Measurements from ENCODE around the gene PML.
A peak's percentile ranks its signal among the peaks of the same experiment; 100 is the strongest.

Gene PML

DNA sequence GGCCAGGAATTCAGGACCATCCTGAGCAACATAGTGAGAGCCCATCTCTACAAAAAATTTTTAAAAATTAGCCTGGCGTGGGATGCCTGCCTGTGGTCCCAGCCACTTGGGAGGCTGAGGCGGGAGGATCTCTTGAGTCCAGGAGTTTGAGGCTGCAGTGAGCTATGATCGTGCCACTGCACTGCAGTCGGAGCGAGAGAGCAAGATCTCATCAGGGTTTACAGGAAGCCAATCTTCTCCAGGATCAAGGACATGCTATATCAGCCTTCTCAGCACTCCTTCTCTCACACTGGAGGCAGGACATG is 2.0 kb upstream of the PML start:
- peak overlapping the region; percentile 86 for H3K56ac ChIP-seq (ENCODE audit: low read length)
- H3K4me1 ChIP-seq (ENCODE audit: control insufficient read depth, low read depth, low read length): no peaks in the 10 kb centered on the region
- peaks cover 2% of the 10 kb centered on the region for H3K79me2 ChIP-seq (ENCODE audit: control insufficient read depth, insufficient read depth, low read length)
- no peak overlapping the region for H3K27ac ChIP-seq (ENCODE audit: low read depth, low read length)
- H3K27me3 ChIP-seq (ENCODE audit: insufficient read depth, low read length, poor library complexity): no peaks in the 10 kb centered on the region
- H2BK5ac ChIP-seq (ENCODE audit: low read length): no peak overlapping the region
- no peak overlapping the region for H3K23ac ChIP-seq (ENCODE audit: low read length)
- no peak overlapping the region for H2AK5ac ChIP-seq (ENCODE audit: low read length)
- peaks cover 6% of the 10 kb centered on the region for H3K79me1 ChIP-seq (ENCODE audit: low read length)
- no peak overlapping the region for H3K4me3 ChIP-seq (ENCODE audit: low read length)
- H4K8ac ChIP-seq (ENCODE audit: low read depth, low read length): no peak overlapping the region
- no peak overlapping the region for H3K4me2 ChIP-seq (ENCODE audit: low read length)
- H2BK120ac ChIP-seq (ENCODE audit: low read depth, low read length): no peak overlapping the region
- no peak overlapping the region for H2BK15ac ChIP-seq (replicated peaks; ENCODE audit: low read depth)
- WGBS (ENCODE audit: extremely low coverage, insufficient coverage, low lambda C conversion rate): no CpG with 5 or more reads among the region's 5 CpGs
- H3K9ac ChIP-seq (ENCODE audit: low read length): no peak overlapping the region
- DNase-seq: no peak
- no peak overlapping the region for H3K4ac ChIP-seq (ENCODE audit: low read depth, low read length)
- H3K18ac ChIP-seq (ENCODE audit: low read length): no peak overlapping the region
- H4K5ac ChIP-seq (ENCODE audit: low read length): no peak overlapping the region
- H3K36me3 ChIP-seq (ENCODE audit: control insufficient read depth, insufficient read depth, low read length): no peaks in the 10 kb centered on the region

DNA sequence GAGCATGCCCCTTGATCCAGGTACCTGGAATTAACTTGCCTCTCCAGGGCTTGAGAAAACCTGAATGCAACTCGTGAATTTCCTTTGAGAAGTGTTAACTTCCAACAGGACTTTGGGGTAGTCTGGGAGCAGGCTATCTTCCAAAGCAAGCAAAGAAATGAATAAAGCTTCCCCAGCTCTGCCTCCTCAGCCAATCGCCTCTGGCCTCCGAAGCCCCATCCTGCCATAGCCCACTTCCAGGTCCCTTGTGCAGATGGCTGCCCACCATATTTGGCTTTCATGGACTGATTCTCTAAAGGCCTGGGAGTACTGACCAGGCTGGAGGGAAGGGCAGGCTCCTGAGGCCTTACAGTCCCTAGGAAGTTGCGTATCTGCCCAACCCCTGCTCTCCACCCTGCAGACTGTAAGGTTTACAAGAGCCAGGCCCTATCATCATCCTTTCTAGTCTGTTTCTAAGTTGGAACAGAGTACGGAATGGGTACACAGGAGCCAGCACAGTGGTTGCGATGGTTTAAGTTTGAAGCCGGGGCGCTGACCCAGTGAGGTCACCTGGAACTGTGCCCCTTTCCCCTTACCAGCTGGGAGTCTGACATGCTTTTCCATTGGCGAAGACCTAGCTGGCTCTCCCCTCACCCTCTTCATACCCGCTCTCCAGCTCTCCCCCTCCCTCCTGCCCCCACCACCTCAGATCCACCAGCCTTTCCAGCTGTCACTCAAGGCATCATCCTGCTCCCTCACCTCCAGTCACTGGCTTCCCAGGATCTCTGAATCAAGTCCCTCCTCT is 1.1 kb upstream of the PML start:
- Histone ChIP-seq H2BK15ac (replicated peaks; ENCODE audit: low read depth) (no peak overlapping the region), H4K8ac (ENCODE audit: low read depth, low read length) (no peak overlapping the region), H3K36me3 (ENCODE audit: control insufficient read depth, insufficient read depth, low read length) (no peaks in the 10 kb centered on the region), H3K4me2 (ENCODE audit: low read length) (no peak overlapping the region), H3K4me1 (ENCODE audit: control insufficient read depth, low read depth, low read length) (no peaks in the 10 kb centered on the region), H3K27ac (ENCODE audit: low read depth, low read length) (no peak overlapping the region), H3K56ac (ENCODE audit: low read length) (peak overlapping the region; percentile 18), H4K5ac (ENCODE audit: low read length) (no peak overlapping the region), H3K79me2 (ENCODE audit: control insufficient read depth, insufficient read depth, low read length) (peaks cover 2% of the 10 kb centered on the region), H3K27me3 (ENCODE audit: insufficient read depth, low read length, poor library complexity) (no peaks in the 10 kb centered on the region), H2BK120ac (ENCODE audit: low read depth, low read length) (no peak overlapping the region), H3K4me3 (ENCODE audit: low read length) (no peak overlapping the region), H3K4ac (ENCODE audit: low read depth, low read length) (no peak overlapping the region), H3K9ac (ENCODE audit: low read length) (no peak overlapping the region), H3K23ac (ENCODE audit: low read length) (no peak overlapping the region), H3K79me1 (ENCODE audit: low read length) (peaks cover 10% of the 10 kb centered on the region), H2AK5ac (ENCODE audit: low read length) (no peak overlapping the region), H3K18ac (ENCODE audit: low read length) (no peak overlapping the region), H2BK5ac (ENCODE audit: low read length) (no peak overlapping the region)
- no CpG with 5 or more reads among the region's 10 CpGs for WGBS (ENCODE audit: extremely low coverage, insufficient coverage, low lambda C conversion rate)
- no peak for DNase-seq

DNA sequence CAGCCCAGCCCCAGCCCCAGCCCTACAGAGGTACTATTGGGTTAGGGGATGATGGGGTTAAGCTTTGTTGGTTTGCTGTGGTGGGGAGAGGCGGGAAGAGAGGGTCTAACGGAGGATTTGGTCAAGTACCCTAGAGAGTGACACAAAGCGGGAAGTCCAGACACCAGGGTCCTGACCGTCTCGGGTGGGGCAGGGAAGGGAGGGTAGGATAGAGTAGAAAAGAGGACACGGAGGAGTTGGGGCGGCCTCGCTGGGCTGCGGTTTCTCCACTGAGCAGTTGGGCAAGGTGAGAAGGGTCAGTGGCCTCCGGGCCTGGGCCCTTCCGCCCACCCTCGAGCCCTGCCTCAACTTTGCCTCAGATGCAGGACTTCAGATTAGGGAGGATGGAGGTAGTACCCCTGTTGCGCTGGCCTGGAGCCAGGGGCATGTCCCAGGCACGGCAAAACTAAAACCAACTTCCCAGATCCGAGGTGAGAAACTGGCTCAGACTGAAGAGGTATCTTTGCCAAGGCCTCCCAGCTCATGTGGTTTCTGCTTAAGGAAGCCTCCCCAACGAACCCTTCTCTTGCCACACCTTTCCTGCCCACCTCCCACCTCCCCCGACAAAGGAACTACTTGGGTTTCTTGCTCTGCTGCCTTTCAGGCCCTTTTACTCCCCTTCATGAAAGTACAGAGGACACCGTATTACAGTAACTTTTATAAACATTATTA is 551 bp downstream of the PML start:
- no peak overlapping the region for H3K27ac ChIP-seq (ENCODE audit: low read depth, low read length)

GRCh38 chr15:73996267-73996666 is 1.8 kb downstream of the PML start:
- no peak overlapping the region for H3K18ac ChIP-seq (ENCODE audit: low read length)
- no peak for DNase-seq

More for the DNA sequence above, 551 bp downstream of the PML start:
- Histone ChIP-seq H3K4me1 (ENCODE audit: control insufficient read depth, low read depth, low read length) (no peaks in the 10 kb centered on the region), H3K23ac (ENCODE audit: low read length) (peak overlapping the region; percentile 94), H2BK15ac (replicated peaks; ENCODE audit: low read depth) (no peak overlapping the region), H2BK120ac (ENCODE audit: low read depth, low read length) (no peak overlapping the region), H4K5ac (ENCODE audit: low read length) (no peak overlapping the region), H3K9ac (ENCODE audit: low read length) (peak overlapping the region; percentile 95), H3K27me3 (ENCODE audit: insufficient read depth, low read length, poor library complexity) (no peaks in the 10 kb centered on the region), H4K8ac (ENCODE audit: low read depth, low read length) (peak overlapping the region; percentile 77), H3K79me1 (ENCODE audit: low read length) (peaks cover 10% of the 10 kb centered on the region), H3K36me3 (ENCODE audit: control insufficient read depth, insufficient read depth, low read length) (no peaks in the 10 kb centered on the region), H3K4me3 (ENCODE audit: low read length) (peak overlapping the region; percentile 76), H3K4me2 (ENCODE audit: low read length) (peak overlapping the region; percentile 97), H3K4ac (ENCODE audit: low read depth, low read length) (no peak overlapping the region), H3K79me2 (ENCODE audit: control insufficient read depth, insufficient read depth, low read length) (peaks cover 2% of the 10 kb centered on the region), H3K18ac (ENCODE audit: low read length) (peak overlapping the region; percentile 54), H2BK5ac (ENCODE audit: low read length) (no peak overlapping the region), H2AK5ac (ENCODE audit: low read length) (no peak overlapping the region), H3K56ac (ENCODE audit: low read length) (peak overlapping the region; percentile 82)
- peak; percentile 26 for DNase-seq
- WGBS (ENCODE audit: extremely low coverage, insufficient coverage, low lambda C conversion rate): no CpG with 5 or more reads among the region's 18 CpGs

DNA sequence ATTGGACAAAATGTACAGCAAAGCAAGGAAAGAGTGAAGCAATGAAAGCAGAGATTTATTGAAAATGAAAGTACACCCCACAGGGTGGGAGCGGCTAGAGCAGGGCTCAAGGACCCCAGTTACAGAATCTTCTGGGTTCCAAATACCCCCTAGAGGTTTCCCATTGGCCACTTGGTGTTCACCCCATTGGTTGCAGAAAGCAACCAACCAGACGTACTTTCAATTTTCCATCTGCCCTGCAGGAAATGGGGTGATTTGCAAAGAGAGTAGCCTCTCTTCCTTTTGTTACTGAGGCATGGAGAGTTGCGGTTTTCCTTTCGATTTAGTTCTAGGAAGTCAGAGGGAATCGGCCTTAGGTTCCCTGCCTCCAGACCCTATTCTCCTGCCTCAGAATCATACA is 2.4 kb downstream of the PML start:
- Histone ChIP-seq H4K8ac (ENCODE audit: low read depth, low read length) (no peak overlapping the region), H3K23ac (ENCODE audit: low read length) (no peak overlapping the region), H3K79me1 (ENCODE audit: low read length) (peaks cover 10% of the 10 kb centered on the region), H3K56ac (ENCODE audit: low read length) (no peak overlapping the region), H2BK5ac (ENCODE audit: low read length) (no peak overlapping the region), H3K27ac (ENCODE audit: low read depth, low read length) (no peak overlapping the region), H3K9ac (ENCODE audit: low read length) (no peak overlapping the region), H3K79me2 (ENCODE audit: control insufficient read depth, insufficient read depth, low read length) (peaks cover 2% of the 10 kb centered on the region), H3K4me1 (ENCODE audit: control insufficient read depth, low read depth, low read length) (no peaks in the 10 kb centered on the region), H3K4ac (ENCODE audit: low read depth, low read length) (no peak overlapping the region), H4K5ac (ENCODE audit: low read length) (no peak overlapping the region), H3K4me3 (ENCODE audit: low read length) (no peak overlapping the region), H3K4me2 (ENCODE audit: low read length) (no peak overlapping the region), H3K36me3 (ENCODE audit: control insufficient read depth, insufficient read depth, low read length) (no peaks in the 10 kb centered on the region), H3K27me3 (ENCODE audit: insufficient read depth, low read length, poor library complexity) (no peaks in the 10 kb centered on the region), H2AK5ac (ENCODE audit: low read length) (no peak overlapping the region), H2BK15ac (replicated peaks; ENCODE audit: low read depth) (no peak overlapping the region), H3K18ac (ENCODE audit: low read length) (no peak overlapping the region), H2BK120ac (ENCODE audit: low read depth, low read length) (no peak overlapping the region)
- no CpG with 5 or more reads among the region's 5 CpGs for WGBS (ENCODE audit: extremely low coverage, insufficient coverage, low lambda C conversion rate)
- no peak for DNase-seq

More at GRCh38 chr15:73996267-73996666, 1.8 kb downstream of the PML start:
- Histone ChIP-seq H3K79me2 (ENCODE audit: control insufficient read depth, insufficient read depth, low read length) (peaks cover 2% of the 10 kb centered on the region), H3K4ac (ENCODE audit: low read depth, low read length) (no peak overlapping the region), H3K27ac (ENCODE audit: low read depth, low read length) (no peak overlapping the region), H3K56ac (ENCODE audit: low read length) (no peak overlapping the region), H3K4me1 (ENCODE audit: control insufficient read depth, low read depth, low read length) (no peaks in the 10 kb centered on the region), H3K27me3 (ENCODE audit: insufficient read depth, low read length, poor library complexity) (no peaks in the 10 kb centered on the region), H4K5ac (ENCODE audit: low read length) (no peak overlapping the region), H3K4me3 (ENCODE audit: low read length) (no peak overlapping the region), H3K4me2 (ENCODE audit: low read length) (no peak overlapping the region), H3K36me3 (ENCODE audit: control insufficient read depth, insufficient read depth, low read length) (no peaks in the 10 kb centered on the region), H4K8ac (ENCODE audit: low read depth, low read length) (no peak overlapping the region), H2AK5ac (ENCODE audit: low read length) (no peak overlapping the region), H3K9ac (ENCODE audit: low read length) (no peak overlapping the region), H3K23ac (ENCODE audit: low read length) (no peak overlapping the region), H3K79me1 (ENCODE audit: low read length) (peaks cover 10% of the 10 kb centered on the region), H2BK15ac (replicated peaks; ENCODE audit: low read depth) (no peak overlapping the region), H2BK5ac (ENCODE audit: low read length) (no peak overlapping the region), H2BK120ac (ENCODE audit: low read depth, low read length) (no peak overlapping the region)
- no CpG with 5 or more reads among the region's 2 CpGs for WGBS (ENCODE audit: extremely low coverage, insufficient coverage, low lambda C conversion rate)
